ENCODE results near the gene TMEM208. TPM values are rescaled to one million over a fixed set of nuclear protein-coding genes. Genes with fewer than 3 reads are reported as not detected.

TMEM208 gene
- total RNA-seq, 4 donors from 2014 or later, result 20.8 to 40.3 (median 31.0) TPM

DNA sequence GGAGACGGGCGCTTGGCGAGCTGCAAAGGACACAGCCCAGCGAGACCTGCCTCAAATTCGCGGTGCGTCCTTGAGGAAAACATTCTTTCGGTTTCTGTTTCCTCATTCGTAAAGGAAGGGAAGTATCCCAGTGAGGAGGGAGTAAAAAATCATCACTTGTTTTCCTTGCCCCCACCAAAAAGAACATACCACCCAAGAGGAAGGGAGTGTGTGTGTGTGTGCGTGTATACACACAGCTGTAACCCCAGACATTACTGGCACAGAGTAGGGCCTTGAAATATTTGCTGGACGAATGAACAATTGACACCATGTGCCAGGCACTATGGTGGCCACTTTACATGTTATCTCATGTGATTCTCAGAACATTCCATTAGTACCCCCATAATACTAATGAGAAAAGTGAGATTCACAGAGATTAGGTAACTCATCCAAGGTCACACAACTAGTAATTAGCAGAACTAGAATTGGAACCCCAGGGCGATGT is 41.2 kb upstream of the TMEM208 start:
- TF ChIP-seq, protein P1, sequence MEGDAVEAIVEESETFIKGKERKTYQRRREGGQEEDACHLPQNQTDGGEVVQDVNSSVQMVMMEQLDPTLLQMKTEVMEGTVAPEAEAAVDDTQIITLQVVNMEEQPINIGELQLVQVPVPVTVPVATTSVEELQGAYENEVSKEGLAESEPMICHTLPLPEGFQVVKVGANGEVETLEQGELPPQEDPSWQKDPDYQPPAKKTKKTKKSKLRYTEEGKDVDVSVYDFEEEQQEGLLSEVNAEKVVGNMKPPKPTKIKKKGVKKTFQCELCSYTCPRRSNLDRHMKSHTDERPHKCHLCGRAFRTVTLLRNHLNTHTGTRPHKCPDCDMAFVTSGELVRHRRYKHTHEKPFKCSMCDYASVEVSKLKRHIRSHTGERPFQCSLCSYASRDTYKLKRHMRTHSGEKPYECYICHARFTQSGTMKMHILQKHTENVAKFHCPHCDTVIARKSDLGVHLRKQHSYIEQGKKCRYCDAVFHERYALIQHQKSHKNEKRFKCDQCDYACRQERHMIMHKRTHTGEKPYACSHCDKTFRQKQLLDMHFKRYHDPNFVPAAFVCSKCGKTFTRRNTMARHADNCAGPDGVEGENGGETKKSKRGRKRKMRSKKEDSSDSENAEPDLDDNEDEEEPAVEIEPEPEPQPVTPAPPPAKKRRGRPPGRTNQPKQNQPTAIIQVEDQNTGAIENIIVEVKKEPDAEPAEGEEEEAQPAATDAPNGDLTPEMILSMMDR (IDR thresholded peaks at IDR 0.05), result no peak
- TF ChIP-seq POLR2A (IDR thresholded peaks at IDR 0.05), result no peak
- no peak overlapping the region for H3K4me3 ChIP-seq (ENCODE audit: low read depth, poor library complexity, severe bottlenecking)
- WGBS, 2 donors, result 8 to 11% methylated on average over 12 of the region's 12 CpGs
- no peak for DNase-seq (ENCODE audit: low spot score in 2 of 2)
- intact Hi-C loops (cut with DNase I; ENCODE audit: low total_unique reads), result no loop called here

DNA sequence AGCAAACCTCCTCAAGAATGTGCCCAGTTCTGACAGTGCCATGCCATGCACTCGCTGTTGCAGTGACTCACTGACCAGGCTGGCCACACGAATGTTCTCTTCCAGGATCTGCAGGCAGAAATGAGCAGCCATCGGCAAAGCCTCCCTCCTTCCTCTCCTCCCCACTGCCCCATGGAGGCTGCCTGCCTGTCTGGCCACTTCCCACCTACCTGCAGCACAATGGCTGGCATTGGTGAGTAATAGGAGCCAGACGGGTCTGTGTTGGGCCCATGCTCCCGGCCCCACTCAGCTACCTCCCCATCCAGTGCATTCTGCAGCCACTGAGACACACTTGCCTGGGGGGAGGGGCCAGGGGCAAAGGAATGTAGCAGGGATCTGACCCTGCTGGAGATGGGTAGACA is 40.4 kb upstream of the TMEM208 start:
- H3K4me3 ChIP-seq (ENCODE audit: low read depth, poor library complexity, severe bottlenecking), result no peak overlapping the region
- no peak for DNase-seq (ENCODE audit: low spot score in 2 of 2)
- intact Hi-C loops (cut with DNase I; ENCODE audit: low total_unique reads), result no loop called here
- 58 to 77% methylated on average over 5 of the region's 5 CpGs for WGBS, 2 donors
- TF ChIP-seq POLR2A (IDR thresholded peaks at IDR 0.05), result no peak
- TF ChIP-seq, protein P1 (IDR thresholded peaks at IDR 0.05), result no peak

DNA sequence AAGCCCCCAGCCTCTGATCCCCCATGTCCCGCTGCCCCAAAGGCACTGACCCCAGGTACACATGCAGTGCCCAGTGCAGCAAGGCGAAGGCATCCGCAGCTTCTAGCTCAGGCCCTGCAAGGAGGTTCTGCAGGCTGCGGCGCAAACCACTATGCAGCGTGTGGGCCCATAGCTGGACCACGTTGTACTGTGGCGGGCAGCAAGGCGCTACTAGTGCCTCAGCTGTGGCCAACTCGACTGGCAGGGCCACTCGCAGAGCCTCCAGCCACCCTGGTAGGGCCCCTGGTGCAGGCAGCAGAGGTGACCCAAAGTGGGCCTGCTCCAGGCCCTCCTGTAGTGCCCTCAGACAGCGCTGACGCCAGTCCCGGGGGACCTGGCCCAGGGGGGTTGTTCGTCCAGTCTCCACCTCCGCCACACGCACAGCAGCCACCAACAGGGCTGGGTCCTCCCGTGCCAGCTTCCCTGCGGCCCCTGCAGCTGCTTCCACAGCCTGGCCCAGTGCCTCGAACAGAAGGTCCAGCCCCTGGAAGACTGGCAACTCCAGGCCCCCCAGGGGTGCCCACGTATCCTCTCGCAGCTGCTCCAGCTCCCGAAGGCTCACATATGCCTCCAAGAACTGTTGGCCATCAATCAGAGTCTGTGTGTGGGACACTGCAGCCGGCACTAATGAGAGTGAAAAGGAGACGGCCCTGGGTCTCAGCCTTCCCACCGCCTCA is 39.6 kb upstream of the TMEM208 start:
- whole genome bisulfite sequencing, 2 donors, result 85 to 88% methylated on average over 18 to 26 of the region's 26 CpGs
- no peak for DNase-seq (ENCODE audit: low spot score in 2 of 2)
- intact Hi-C loops (cut with DNase I; ENCODE audit: low total_unique reads), result no loop called here
- no peak overlapping the region for H3K4me3 ChIP-seq (ENCODE audit: low read depth, poor library complexity, severe bottlenecking)
- no peak for TF ChIP-seq POLR2A (IDR thresholded peaks at IDR 0.05)
- TF ChIP-seq, protein P1 (IDR thresholded peaks at IDR 0.05), result no peak

DNA sequence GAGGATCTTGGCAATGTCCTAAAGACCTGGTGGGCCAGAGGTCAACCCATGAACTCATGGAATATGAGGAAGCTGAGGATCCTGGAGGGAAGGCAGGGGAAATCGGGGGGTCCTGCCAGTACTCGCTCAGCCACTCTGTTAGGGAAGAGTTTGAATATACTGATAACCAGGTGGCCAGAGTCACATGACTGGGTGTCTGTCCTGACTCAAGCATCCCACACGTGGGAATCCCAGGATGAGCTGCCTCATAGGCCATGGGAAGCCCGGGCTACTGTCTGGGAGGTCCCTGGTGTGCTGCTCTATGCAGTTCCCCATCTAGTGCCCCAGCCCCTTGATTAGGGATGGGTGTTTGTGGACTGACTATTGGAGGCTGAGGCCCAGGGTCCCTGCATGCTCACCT is 38.6 kb upstream of the TMEM208 start:
- no peak overlapping the region for H3K4me3 ChIP-seq (ENCODE audit: low read depth, poor library complexity, severe bottlenecking)
- no peak for DNase-seq (ENCODE audit: low spot score in 2 of 2)
- intact Hi-C loops (cut with DNase I; ENCODE audit: low total_unique reads), result no loop called here
- WGBS, 2 donors, result 74 to 89% methylated on average over 3 to 4 of the region's 4 CpGs
- TF ChIP-seq POLR2A (IDR thresholded peaks at IDR 0.05), result no peak
- TF ChIP-seq, protein P1 (IDR thresholded peaks at IDR 0.05), result no peak

DNA sequence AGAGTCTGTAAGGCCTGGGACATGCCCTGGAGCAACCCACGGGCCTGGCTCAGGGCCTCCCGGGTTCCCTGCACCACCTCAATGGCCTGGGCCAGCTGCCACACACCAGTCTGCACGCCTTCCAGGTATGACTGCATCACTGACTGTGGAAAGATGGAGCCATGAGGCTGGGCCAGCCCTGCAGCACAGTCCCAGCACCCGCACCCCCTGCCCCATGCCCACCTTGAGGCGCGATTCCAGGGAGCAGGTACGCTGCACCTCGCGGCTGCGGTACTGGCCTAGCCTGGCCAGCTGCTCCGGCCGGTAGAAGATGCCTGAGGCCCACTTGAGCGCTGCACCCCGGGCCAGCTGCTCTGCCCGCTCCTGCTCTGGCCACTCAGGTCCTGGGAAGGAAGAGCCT is 38.1 kb upstream of the TMEM208 start:
- H3K4me3 ChIP-seq (ENCODE audit: low read depth, poor library complexity, severe bottlenecking), result no peak overlapping the region
- intact Hi-C loops (cut with DNase I; ENCODE audit: low total_unique reads), result no loop called here
- no peak for TF ChIP-seq POLR2A (IDR thresholded peaks at IDR 0.05)
- TF ChIP-seq, protein P1 (IDR thresholded peaks at IDR 0.05), result no peak
- 87 to 89% methylated on average over 9 to 13 of the region's 15 CpGs for WGBS, 2 donors
- no peak for DNase-seq (ENCODE audit: low spot score in 2 of 2)

DNA sequence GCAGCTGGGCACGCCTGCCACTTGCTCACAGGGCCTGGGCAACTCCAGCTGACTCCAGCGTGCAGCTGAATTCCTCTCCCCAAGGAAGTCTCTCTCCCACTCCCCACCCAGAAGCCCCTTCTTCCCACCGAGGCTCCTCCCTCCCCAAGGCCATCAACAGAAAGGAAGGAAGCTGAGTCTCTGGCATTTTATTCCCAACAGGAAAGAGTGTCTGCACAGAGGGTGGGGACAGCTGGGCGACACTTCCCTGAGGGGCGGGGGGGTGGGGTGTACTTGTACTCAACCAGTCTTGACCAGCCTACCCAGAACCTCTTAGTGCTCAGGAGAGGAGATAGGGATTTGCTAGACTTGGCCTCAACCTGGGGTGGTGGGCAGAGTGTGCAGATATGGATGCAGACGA is 36.9 kb upstream of the TMEM208 start, which contains the start of gene EXOC3L1:
Gene EXOC3L1, minus strand, starts transcription at position 96 of the 400 bp plus-strand sequence. CDS start 460 bp downstream, outside the sequence.
- DNase-seq (ENCODE audit: low spot score in 2 of 2), result no peak
- 34 to 47% methylated on average over 6 of the region's 6 CpGs for WGBS, 2 donors
- no peak for TF ChIP-seq POLR2A (IDR thresholded peaks at IDR 0.05)
- TF ChIP-seq, protein P1 (IDR thresholded peaks at IDR 0.05), result no peak
- intact Hi-C loops (cut with DNase I; ENCODE audit: low total_unique reads), result no loop called here
- H3K4me3 ChIP-seq (ENCODE audit: low read depth, poor library complexity, severe bottlenecking), result no peak within 1 kb of the TSS
